Left colon (tissue), 2 donors: ENCODE measurements around the gene TTC3. TPM values are rescaled to one million over a fixed set of nuclear protein-coding genes. Genes with fewer than 3 reads are reported as not detected.

Experiments used
- ATAC-seq: fragments of 200-7000 bp; cut with Tn5 transposase; one replicate; pipeline ENCODE4 v1.9.1; 2020; ENCODE audit warnings: mild to moderate bottlenecking, moderate library complexity
- DNase-seq, 2 donors: peaks; one replicate each; pipeline ENCODE4 v3.0.0-alpha.2; 2020
- intact Hi-C, 2 donors: fragments of 100-400 bp; cut with DNase I in 1 of 2; cut with micrococcal nuclease in 1 of 2; formaldehyde crosslinking; loops; one replicate each; pipeline versions ENCODE4 v1.11.2 to v1.14.0; 2022; cut with DNase I, micrococcal nuclease
- total RNA-seq, 2 donors: library from RNA; stranded (reverse); fragmentation: NEBNext Ultra II Directional; extraction: Animal tissue kit (Norgen Biotek cat#: 25700); gene quantifications; one replicate each; pipeline ENCODE4 v1.2.1, GENCODE V29; 2021
- donor health status: DM: no; HTN: no; CAD: no.
- donor health status: DM: yes; HTN: yes; CAD: no.

Gene TTC3
- total RNA-seq, 2 donors from 2014 or later: 99.8 to 106 TPM

- intact Hi-C loops: no loop called here
- ATAC-seq (peak; percentile 61), DNase-seq (no peak)
Observed at GRCh38 chr21:37176716-37177115, 103.7 kb downstream of the TTC3 start.

- DNase-seq (no peak), ATAC-seq (no peak)
- intact Hi-C loops: no loop called here
Observed at GRCh38 chr21:37181059-37181458, 108.0 kb downstream of the TTC3 start.

DNA sequence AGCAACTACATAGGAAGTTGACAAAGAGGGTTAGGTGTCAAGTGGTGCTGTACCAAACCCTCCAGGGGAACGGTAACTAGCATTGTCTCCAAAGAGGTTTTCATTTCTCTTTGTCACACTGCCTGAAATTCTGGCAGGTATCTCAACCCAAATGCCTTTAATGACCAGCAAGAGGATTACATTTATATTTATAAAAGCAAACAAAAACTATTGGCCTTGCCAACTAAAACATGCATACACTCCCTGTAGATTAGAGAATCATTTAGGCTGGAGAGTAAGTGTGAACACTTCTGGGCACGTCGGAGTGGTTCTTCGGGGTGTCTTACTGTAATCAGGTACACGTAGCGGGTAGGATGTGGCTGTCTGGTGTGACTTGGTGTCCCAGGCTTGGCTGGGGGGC lies 109.2 kb downstream of the TTC3 start:
- intact Hi-C loops: no loop called here

DNA sequence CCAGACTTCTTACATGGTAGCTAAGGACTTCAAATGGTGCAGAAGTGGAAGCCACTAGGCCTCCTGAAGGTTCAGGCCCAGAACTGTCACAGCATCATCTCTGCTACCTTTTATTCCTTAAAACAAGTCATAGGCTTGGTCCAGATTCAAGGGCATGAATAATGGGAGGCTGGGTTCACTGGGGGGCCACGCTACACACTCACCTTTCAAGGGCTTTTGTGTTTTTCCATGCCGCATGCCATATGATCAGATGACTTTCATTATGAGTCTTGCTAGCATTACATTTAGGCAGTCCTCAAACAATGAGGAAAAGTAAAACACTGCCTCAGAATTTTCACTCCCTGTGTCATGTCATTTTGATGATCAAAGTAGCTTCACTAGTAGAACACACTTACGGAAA lies 110.7 kb downstream of the TTC3 start:
- ATAC-seq (no peak), DNase-seq (no peak)
- intact Hi-C loops: no loop called here

More for the DNA sequence above, 109.2 kb downstream of the TTC3 start:
- ATAC-seq: peak; percentile 55
- no peak for DNase-seq

DNA sequence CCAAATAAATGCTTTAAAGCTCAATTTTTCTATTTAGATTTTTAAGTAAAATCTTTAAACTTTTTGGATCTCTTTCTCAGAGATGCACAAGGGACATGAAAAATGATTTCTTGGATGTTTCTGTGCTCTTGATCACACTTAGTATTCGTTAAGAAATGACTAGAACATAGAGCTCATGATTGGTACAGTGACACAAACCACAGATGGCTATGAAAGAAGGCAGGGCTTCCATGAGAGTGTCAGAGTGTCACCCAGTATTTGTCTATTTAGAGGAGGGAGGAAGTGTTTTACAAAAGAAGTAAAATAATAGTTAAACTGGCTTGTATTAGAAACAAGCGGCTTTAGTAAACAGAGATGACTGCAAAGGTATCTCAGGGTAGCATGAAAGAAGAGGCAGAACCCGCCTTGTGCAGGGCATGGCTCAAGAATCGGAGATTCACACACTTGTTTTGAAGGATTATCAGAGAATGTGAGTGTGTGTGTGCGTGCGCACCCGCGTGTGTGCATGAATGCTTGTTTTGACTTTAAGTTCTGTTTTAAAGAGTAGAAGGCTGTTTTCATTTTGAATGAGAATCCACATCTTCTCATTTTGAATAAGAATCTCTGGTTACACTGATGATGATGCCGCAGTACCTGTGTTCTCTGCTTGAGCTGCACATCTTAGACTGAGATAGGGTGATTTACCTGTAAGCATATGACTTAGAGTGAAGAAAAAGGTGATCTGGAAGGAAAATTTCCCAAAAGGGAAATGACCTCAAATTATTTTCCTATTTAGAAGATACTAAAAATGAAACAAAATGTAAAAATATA lies 111.9 kb downstream of the TTC3 start:
- intact Hi-C loops: no loop called here
- DNase-seq: no peak
- ATAC-seq: no peak

- DNase-seq (no peak), ATAC-seq (no peak)
- intact Hi-C loops: no loop called here
Observed at GRCh38 chr21:37186983-37187382, 113.9 kb downstream of the TTC3 start.

DNA sequence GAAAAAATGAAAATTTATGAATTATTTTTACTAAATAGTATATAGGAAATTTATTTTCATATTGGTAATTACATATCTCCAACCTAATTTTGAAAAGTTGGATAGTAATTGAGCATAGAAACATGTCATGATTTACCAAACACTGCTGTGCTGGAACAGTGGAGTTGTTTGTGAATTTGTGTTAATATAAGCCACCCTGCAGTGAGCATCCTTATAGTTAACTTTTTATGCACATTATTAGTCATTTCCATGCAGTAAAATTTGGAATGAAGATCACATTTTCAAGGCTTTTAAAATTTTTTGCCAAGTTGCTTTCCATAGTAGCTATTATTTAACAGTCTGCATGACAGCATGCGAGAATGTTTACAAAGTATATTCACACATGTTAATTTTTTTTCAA lies 115.8 kb downstream of the TTC3 start:
- intact Hi-C loops: no loop called here
- DNase-seq: no peak
- ATAC-seq: no peak

GRCh38 chr21:37192019-37192418 lies 119.0 kb downstream of the TTC3 start:
- intact Hi-C loops: no loop called here
- DNase-seq: no peak
- ATAC-seq: no peak

- intact Hi-C loops: no loop called here
- DNase-seq (no peak), ATAC-seq (no peak)
Observed at GRCh38 chr21:37193006-37193405, 120.0 kb downstream of the TTC3 start.

DNA sequence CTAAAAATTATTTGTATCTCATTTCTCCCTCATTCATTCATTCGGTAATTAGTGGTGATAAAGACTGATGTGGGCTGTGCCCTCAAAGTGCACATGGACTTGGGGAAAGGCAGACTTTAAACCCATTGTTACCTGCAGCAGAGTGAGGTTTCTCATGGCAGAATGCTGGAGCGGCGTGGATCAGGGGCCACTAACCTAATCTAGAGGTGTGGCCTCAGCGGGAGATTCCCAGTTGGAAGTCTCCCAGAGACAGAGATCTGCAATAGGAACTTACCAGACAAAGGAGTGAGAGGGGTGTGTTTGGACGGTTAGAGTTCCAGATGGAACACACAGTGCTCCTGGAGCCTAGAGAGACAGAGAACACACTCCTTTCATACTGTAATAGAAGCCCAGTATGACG lies 120.6 kb downstream of the TTC3 start:
- no peak for ATAC-seq
- no peak for DNase-seq
- intact Hi-C loops: no loop called here

- intact Hi-C loops: no loop called here
- no peak for ATAC-seq
Observed at GRCh38 chr21:37195059-37195458, 122.0 kb downstream of the TTC3 start.

DNA sequence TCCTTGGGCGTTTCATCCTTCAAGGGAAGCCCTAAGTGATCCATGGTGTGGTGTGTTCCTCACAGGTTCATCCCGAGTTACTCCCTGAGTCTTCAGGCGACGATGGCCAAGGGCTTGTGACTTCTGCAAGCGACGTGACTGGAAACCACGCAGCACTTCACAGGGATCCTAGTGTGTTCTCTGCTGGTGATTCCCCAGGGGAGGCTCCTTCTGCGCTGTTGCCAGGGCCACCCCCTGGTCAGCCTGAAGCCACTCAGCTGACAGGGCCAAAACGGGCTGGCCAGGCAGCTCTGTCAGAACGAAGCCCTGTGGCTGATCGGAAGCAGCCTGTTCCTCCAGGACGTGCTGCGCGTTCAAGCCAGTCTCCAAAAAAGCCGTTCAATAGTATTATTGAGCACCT lies 122.6 kb downstream of the TTC3 start:
- no peak for DNase-seq
- intact Hi-C loops: no loop called here
- no peak for ATAC-seq

More at GRCh38 chr21:37195059-37195458, 122.0 kb downstream of the TTC3 start:
- DNase-seq: no peak

- intact Hi-C loops: no loop called here
- ATAC-seq: peak; percentile 59
- no peak for DNase-seq
Observed at GRCh38 chr21:37196847-37197246, 123.8 kb downstream of the TTC3 start.

GRCh38 chr21:37197746-37198145 lies 124.7 kb downstream of the TTC3 start:
- intact Hi-C loops: no loop called here
- no peak for ATAC-seq
- no peak for DNase-seq

DNA sequence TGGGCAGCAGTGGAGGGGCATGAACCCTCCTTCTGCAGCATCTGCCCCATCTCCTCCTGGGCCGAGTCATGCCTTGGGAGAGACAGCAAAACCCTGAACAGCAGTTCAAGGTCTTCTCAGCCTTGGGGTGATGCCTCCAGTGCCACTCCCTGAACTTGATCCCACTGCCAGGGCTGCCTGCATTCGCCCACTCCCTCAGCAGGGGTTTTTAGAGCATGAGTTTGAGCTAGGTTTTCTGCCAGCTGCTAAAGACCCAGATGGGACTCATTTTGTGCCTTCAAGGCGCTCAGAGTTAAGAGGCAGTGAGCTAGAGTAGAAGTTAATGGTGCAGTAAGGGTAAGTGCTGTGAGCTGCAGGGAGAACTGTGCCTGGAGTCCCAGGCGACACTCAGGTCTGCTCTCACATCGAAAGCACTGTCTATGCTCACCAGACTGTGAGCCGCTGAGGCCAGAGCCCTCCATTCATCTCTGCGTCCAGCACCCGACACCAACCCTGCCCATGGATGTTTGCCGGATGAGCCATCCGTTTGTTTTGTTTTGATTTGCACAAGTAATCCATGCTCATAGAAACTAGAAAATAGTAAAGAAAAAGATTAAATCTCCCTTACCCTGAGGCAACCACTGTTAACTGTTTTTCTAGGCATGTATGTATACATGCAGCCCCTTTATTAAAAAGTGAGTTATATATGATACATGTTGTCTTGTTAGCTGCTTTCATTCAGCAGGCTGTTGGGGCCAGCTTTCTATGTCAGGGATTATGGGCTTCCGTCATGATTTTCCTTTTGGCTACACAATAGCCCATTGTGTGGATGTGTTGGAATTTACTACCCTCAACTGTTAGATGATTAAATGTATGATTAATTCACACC lies 126.2 kb downstream of the TTC3 start:
- intact Hi-C loops: no loop called here
- ATAC-seq: peak; percentile 65
- DNase-seq: no peak

DNA sequence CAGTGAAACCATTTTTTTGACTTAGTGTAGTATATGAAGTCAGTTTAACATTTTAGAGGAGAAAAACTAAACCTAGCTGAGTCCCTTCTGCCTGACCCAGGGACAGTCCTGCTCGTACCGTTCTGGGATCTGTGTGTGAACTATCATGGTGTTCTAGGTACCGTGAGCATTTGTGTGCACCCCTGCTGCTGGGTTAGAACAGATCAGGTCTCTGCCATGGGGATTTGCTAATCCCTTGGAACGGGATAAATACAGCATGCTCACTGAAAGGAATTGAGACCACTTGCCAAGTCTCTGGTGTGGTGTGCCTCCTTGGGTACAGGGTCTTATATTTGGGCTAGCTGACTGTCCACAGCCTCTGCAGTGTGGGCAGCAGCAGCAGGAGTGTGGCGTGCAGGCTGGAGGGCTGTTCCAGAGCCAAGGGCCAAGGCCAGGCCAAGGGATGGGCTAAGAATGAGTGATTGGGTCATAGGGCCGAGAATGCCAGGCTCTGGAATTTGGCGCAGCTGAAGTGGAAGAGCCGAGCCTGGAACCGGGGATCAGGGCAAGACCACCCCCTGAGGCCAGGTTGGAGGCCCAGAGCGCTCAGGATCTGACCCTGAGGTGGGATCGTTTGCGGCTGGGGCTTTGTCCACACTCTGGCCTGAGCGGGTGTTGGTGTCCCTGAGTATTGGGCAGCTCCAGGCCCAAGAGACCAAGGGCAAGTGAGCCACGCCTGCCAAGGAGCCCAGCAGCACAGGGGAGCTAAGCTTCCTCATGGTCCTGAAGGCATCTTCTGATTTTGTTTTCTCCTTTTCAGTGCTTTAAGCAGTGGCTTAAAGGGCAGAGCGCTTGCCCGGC lies 127.8 kb downstream of the TTC3 start:
- no peak for ATAC-seq
- DNase-seq: no peak
- intact Hi-C loops: no loop called here

DNA sequence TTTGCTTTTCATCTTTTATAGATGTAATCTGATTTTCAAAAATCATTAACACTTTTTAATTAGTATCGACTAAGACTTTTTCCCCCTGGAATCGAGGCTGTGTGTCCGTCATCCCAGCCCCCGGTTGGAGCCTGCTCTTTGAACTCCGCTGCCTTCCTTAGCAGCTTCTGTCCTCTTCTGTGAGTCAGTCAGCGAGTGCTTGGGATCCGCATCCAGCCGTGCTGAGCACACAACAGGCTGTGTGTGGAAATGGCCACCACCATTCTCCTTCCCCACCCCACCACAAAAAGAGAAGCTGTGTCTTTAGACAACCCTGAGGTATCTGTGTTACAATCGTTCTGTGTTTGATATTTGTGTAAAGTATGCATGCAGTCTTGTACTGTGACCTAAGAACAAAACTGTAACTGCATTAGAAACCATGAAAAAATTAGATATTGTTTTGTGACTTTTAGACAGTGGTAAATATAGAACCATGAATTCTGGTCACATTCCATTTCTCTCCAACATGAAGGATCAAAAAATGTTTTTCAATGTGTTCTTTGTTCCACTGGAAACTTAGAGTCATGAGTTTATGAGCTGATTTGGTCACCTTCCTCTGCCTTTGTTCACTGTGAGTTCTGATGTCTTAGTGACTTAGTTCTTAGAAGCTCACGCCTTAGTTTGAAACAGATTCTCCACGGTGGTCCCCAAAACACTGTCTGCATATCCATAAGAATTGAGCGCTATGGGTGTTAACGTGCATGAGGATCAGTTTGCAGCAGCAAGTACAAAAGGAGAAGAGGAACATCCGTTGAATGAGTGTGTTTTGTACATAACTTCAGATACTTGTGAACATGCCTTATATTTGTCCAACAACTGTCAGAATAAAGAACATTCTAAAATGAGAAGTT lies 129.4 kb downstream of the TTC3 start:
- ATAC-seq: no peak
- intact Hi-C loops: no loop called here
- DNase-seq: no peak

- intact Hi-C loops: no loop called here
- ATAC-seq: no peak
- no peak for DNase-seq
Observed at GRCh38 chr21:37204580-37204979, 131.5 kb downstream of the TTC3 start.
